Stimulated activated CD8-positive, alpha-beta memory T cell treated with anti-CD3 and anti-CD28 coated beads, Interleukin-15, amount 100 ng/mL, for 1 hour (primary cell): ENCODE data around the gene MYO15B.

Source experiments
- DNase-seq: peaks from one replicate; pipeline ENCODE4 v3.0.0-alpha.2; 2020; ENCODE audit warnings: low read depth

The MYO15B gene

GRCh38 chr17:75639771-75640555, 52.4 kb downstream of the MYO15B start:
- no peak for DNase-seq

- no peak for DNase-seq
Observed at GRCh38 chr17:75640556-75641119, 53.0 kb downstream of the MYO15B start.

- DNase-seq, result no peak
Observed at GRCh38 chr17:75641343-75641742, 53.7 kb downstream of the MYO15B start.

- DNase-seq, result no peak
Observed at GRCh38 chr17:75642182-75642783, 54.7 kb downstream of the MYO15B start.

- DNase-seq, result no peak
Observed at GRCh38 chr17:75642784-75643642, 55.4 kb downstream of the MYO15B start.

DNA sequence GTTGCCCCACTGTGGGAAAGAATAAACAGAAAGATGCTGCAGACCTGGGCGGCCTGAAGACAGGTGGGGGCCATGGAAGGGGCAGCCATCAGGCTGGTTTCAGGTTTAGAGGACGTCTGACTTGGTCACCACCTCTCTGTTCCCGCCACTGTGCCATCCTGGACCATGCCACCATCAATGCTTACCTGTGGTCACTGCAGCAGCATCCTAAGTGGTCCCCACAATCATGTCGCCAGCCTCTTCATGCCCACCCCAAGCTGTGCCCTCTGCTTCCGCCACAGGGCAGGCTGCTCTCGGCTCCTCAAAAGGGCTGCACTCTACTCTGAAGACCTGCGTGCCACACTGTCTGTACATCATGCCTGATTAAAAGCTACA, 56.0 kb downstream of the MYO15B start:
- DNase-seq, result no peak

DNA sequence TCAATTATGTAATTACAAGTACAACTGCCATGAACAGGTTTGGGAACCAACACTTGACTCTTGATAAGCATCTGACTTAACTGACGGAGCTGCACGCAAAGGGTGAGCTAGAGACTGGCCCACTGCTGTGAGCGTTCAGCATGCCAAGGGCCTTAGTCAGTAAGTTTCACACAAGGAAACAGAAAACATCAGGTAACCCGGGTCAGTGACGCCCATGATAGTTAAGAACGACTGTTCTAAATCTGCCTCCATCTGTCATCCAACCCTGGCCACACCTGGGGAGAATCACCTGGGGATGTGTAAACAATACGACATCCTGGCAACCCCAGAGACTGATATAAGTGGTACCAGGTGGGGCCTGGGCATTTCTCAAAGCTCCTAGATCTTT, 57.9 kb downstream of the MYO15B start:
- DNase-seq, result no peak

- no peak for DNase-seq
Observed at GRCh38 chr17:75645889-75646637, 58.5 kb downstream of the MYO15B start.

GRCh38 chr17:75646638-75646992, 59.0 kb downstream of the MYO15B start:
- DNase-seq, result no peak

- DNase-seq, result no peak
Observed at GRCh38 chr17:75647061-75647460, 59.5 kb downstream of the MYO15B start.

DNA sequence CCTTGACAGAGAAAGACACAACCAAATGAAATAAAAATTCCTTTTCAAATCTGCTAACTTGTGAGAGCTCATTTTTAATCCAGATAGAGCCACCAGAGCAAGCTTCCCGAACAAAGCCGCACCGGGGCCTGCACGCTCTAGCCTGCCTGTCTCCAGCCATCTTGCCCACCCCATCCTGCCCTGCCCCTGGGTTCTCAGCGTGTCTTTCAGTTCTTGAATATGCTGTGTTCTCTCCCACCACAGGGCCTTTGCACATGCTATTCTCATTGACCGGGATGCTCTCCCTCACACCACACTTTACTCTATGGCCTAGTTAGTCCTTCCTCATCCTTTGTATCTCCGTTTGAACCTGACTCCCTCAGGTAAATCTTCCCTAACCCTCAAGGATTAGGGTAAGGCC, 60.3 kb downstream of the MYO15B start:
- no peak for DNase-seq

GRCh38 chr17:75649687-75650086, 62.1 kb downstream of the MYO15B start:
- no peak for DNase-seq

DNA sequence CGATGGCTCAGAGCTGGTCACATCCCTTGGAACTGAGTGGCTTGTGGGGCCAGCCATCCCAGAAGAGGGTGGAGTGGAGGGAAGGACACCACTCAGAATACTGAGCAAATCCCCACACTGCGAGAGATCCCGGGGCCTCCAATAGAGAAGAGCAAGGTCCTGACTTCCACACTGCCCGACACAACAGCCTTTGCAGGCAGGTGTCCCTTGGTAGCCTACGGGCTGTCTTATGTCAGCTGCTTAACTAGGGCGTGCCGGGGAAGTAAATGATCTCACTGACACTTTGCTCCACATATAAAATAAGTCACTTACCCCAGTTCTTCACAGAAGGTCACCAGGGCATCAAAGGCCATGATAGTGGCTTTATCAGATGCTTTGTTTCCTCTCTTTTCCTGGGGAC, 63.3 kb downstream of the MYO15B start:
- DNase-seq, result no peak

GRCh38 chr17:75652341-75652740, 64.7 kb downstream of the MYO15B start:
- DNase-seq, result no peak

- DNase-seq, result no peak
Observed at GRCh38 chr17:75652934-75653549, 65.4 kb downstream of the MYO15B start.

GRCh38 chr17:75654176-75654575, 66.6 kb downstream of the MYO15B start:
- no peak for DNase-seq

GRCh38 chr17:75658237-75658636, 70.6 kb downstream of the MYO15B start:
- DNase-seq, result no peak

GRCh38 chr17:75661531-75661930, 73.9 kb downstream of the MYO15B start:
- no peak for DNase-seq

GRCh38 chr17:75662511-75662910, 74.9 kb downstream of the MYO15B start:
- no peak for DNase-seq

DNA sequence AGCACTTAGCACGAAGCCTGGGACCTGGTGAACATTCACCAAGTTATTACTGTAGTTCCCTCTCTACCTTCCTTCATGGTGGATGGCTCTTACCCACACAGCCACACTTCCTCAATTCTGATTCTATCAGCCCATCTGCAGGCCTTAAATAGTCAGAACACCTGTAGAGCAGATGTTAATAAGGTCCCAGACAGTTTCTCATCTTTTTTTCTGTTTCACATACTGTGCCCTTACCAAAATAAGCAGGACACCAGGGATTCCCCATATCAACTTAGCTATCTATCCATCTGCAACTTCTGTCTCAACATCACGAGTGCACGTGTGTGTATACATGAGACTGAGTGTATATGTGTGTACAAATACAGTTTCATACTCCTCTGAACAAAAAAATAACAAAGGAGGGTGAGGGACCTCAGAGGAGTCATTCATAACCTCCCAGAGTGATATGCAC, 76.5 kb downstream of the MYO15B start:
- no peak for DNase-seq

DNA sequence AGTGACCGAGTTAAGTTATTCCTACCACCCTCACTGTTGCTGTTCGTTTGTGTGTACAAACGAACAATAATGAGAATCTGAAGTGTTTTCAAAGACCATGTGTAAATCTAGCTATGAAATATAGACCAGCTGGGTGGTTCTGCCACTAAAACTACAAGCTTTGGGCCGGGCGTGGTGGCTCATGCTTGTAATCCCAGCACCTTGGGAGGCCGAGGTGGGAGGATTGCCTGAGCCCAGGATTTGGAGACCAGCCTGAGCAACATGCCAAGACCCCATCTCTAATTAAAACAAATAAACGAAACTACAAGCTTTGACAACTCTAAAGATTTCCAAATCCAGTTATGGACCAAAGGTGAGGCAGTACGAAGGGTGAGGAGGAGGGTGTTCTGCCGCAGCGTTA, 78.4 kb downstream of the MYO15B start:
- DNase-seq, result no peak
